ENCODE results near the gene WARS2. TPM values are rescaled to one million over a fixed set of nuclear protein-coding genes. Genes with fewer than 3 reads are reported as not detected.

Gene WARS2
- total RNA-seq, 1 donor from 2014 or later: 7.9 TPM

DNA sequence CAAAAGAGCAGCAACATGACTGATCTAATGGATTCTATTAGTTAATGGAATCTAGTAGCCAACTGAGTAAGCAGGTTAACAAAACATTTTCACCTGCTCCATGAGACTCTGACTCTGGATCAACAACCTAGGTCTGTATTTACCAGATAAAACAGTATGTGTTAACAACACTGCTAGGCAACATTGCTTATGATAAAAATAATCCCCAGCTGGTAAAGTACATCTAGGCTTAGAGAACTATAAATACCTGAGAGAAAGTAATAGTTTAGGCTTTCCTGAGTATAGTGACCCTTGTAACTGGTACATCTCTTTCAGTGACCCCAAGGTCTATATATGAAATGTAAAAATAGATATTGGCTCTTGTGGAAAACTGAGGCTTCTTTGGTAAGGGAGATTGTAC is 78.8 kb downstream of the WARS2 start:
- Mint-ChIP-seq H3K4me3 (ENCODE audit: unreplicated experiment) (no peak overlapping the region), H3K27ac (ENCODE audit: unreplicated experiment) (no peak overlapping the region), H3K9me3 (ENCODE audit: unreplicated experiment) (no peaks in the 10 kb centered on the region), H3K36me3 (ENCODE audit: unreplicated experiment) (no peaks in the 10 kb centered on the region), H3K27me3 (ENCODE audit: unreplicated experiment) (no peaks in the 10 kb centered on the region), H3K4me1 (ENCODE audit: low read depth, unreplicated experiment) (no peaks in the 10 kb centered on the region)
- TF ChIP-seq, protein P1, sequence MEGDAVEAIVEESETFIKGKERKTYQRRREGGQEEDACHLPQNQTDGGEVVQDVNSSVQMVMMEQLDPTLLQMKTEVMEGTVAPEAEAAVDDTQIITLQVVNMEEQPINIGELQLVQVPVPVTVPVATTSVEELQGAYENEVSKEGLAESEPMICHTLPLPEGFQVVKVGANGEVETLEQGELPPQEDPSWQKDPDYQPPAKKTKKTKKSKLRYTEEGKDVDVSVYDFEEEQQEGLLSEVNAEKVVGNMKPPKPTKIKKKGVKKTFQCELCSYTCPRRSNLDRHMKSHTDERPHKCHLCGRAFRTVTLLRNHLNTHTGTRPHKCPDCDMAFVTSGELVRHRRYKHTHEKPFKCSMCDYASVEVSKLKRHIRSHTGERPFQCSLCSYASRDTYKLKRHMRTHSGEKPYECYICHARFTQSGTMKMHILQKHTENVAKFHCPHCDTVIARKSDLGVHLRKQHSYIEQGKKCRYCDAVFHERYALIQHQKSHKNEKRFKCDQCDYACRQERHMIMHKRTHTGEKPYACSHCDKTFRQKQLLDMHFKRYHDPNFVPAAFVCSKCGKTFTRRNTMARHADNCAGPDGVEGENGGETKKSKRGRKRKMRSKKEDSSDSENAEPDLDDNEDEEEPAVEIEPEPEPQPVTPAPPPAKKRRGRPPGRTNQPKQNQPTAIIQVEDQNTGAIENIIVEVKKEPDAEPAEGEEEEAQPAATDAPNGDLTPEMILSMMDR (IDR thresholded peaks at IDR 0.05; ENCODE audit: partially characterized antibody, unreplicated experiment): no peak
- DNase-seq: no peak

DNA sequence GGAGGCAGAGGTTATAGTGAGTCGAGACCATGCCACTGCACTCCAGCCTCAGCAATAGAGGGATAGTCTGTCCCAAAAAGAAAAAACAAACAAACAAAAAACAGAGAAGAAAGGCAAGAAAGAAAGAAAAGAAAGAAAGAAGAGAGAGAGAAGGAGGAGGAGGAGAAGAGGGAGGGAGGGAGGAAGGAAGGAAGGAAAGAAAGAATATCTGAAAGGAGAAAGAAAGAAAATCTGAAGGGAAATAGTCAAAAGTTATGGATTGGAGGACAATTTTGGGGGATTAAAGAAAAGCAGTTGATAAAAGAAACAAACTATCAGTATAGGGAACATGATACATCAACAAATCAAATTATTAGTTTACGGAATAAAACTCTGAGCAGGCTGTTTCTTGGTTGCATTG is 84.9 kb downstream of the WARS2 start:
- peaks cover 2% of the 10 kb centered on the region for H3K4me1 Mint-ChIP-seq (ENCODE audit: low read depth, unreplicated experiment)
- no peaks in the 10 kb centered on the region for H3K27me3 Mint-ChIP-seq (ENCODE audit: unreplicated experiment)
- peaks cover 2% of the 10 kb centered on the region for H3K9me3 Mint-ChIP-seq (ENCODE audit: unreplicated experiment)
- no peaks in the 10 kb centered on the region for H3K36me3 Mint-ChIP-seq (ENCODE audit: unreplicated experiment)
- H3K27ac Mint-ChIP-seq (ENCODE audit: unreplicated experiment): no peak overlapping the region
- no peak for DNase-seq
- H3K4me3 Mint-ChIP-seq (ENCODE audit: unreplicated experiment): no peak overlapping the region
- TF ChIP-seq, protein P1 (IDR thresholded peaks at IDR 0.05; ENCODE audit: partially characterized antibody, unreplicated experiment): no peak

DNA sequence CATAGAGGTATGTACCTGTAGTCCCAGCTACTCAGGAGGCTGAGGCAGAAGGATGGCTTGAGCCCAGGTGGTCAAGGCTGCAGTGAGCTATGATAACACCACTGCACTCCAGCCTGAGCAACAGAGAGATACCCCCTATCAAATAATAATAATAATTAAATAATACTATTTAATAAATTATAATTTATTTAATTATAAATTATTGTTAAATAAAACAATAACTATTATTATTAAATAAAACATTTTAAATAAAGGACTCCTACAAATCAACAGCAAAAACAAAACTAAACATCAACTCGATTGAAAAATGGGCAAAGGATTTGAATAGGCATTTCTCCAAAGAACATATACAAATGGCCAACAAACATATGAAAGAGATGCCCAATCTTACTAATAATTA is 86.5 kb downstream of the WARS2 start:
- no peak for DNase-seq
- H3K36me3 Mint-ChIP-seq (ENCODE audit: unreplicated experiment): no peaks in the 10 kb centered on the region
- TF ChIP-seq, protein P1 (IDR thresholded peaks at IDR 0.05; ENCODE audit: partially characterized antibody, unreplicated experiment): no peak
- peaks cover 2% of the 10 kb centered on the region for H3K9me3 Mint-ChIP-seq (ENCODE audit: unreplicated experiment)
- H3K27ac Mint-ChIP-seq (ENCODE audit: unreplicated experiment): no peak overlapping the region
- H3K4me3 Mint-ChIP-seq (ENCODE audit: unreplicated experiment): no peak overlapping the region
- H3K4me1 Mint-ChIP-seq (ENCODE audit: low read depth, unreplicated experiment): peaks cover 2% of the 10 kb centered on the region
- no peaks in the 10 kb centered on the region for H3K27me3 Mint-ChIP-seq (ENCODE audit: unreplicated experiment)

DNA sequence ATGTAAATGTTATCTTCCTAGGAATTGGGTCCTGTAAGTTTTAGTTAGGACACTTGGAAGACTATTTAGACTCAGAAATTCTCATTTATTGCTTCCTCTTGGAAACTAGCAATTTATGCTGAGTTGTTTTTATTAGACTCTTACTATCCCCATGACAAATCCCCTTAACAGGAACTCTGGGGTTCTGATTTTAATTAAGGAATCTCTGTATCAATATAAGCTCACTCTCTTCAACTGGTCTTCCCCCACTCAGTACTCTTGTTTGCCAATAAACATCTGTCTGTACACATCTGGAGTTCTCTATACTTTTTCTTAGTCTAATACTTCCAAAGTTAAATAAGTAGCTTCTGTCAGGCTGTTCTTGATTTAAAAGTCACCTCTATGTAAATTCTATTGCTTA is 88.2 kb downstream of the WARS2 start:
- Mint-ChIP-seq H3K4me3 (ENCODE audit: unreplicated experiment) (no peak overlapping the region), H3K4me1 (ENCODE audit: low read depth, unreplicated experiment) (peaks cover 2% of the 10 kb centered on the region)

DNA sequence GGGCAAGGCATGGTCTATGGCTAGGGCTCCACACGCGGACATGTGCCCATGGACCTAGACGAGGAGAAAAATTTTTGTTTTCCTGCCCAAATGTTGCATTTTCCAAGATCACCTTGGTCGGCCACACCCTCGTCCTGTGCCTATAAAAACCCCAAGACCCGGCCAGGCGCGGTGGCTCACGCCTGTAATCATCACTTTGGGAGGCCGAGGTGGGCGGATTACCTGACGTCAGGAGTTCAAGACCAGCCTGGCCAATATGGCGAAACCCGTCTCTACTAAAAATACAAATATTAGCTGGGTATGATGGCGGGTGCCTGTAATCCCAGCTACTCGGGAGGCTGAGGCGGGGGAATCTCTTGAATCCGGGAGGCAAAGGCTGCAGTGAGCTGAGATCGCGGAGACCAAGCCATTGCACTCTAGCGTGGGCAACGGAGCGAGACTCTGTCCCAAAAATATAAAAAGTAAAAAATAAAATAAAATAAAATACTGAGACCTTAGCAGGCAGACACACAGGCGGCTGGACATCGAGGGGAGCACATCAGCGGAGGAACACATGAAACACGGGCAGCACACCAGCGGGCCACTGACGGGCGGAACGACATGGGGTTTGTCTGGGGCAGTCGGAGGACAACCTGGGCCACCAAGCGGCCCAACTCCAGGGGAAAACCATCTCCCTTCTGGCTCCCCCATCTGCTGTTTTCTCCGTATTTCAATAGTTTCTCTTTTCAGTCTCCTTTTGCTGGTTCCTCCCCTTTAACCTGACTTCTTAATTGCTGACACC is 91.6 kb downstream of the WARS2 start:
- no peak overlapping the region for H3K4me3 Mint-ChIP-seq (ENCODE audit: unreplicated experiment)
- H3K4me1 Mint-ChIP-seq (ENCODE audit: low read depth, unreplicated experiment): peaks cover 2% of the 10 kb centered on the region
- no peaks in the 10 kb centered on the region for H3K27me3 Mint-ChIP-seq (ENCODE audit: unreplicated experiment)
- DNase-seq: no peak
- no peak overlapping the region for H3K27ac Mint-ChIP-seq (ENCODE audit: unreplicated experiment)
- H3K36me3 Mint-ChIP-seq (ENCODE audit: unreplicated experiment): no peaks in the 10 kb centered on the region
- TF ChIP-seq, protein P1 (IDR thresholded peaks at IDR 0.05; ENCODE audit: partially characterized antibody, unreplicated experiment): no peak
- H3K9me3 Mint-ChIP-seq (ENCODE audit: unreplicated experiment): peaks cover 2% of the 10 kb centered on the region

More for the DNA sequence above, 88.2 kb downstream of the WARS2 start:
- Mint-ChIP-seq H3K27ac (ENCODE audit: unreplicated experiment) (no peak overlapping the region), H3K36me3 (ENCODE audit: unreplicated experiment) (no peaks in the 10 kb centered on the region), H3K9me3 (ENCODE audit: unreplicated experiment) (peaks cover 2% of the 10 kb centered on the region), H3K27me3 (ENCODE audit: unreplicated experiment) (no peaks in the 10 kb centered on the region)
- no peak for DNase-seq
- TF ChIP-seq, protein P1 (IDR thresholded peaks at IDR 0.05; ENCODE audit: partially characterized antibody, unreplicated experiment): no peak
